ENCODE results near the gene SPATA7.

Gene SPATA7

DNA sequence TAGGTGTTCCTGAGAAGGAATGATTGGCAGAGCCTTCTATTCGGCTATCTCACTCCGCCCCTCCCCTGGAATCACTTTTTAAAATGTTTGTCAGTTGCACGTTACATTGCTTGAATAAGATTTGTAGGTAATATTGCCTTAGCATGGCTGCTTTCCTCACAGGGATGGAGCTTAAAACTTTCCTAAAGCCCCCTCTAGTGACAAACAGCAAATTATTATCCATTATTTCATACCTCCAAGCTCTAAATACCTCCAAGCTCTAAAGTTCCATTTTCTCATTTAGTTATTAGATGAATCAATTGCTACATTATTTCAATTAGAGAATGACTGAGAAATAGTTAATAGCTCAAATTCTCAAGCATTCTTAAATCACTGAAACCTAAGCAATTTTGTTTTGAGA is 5.1 kb upstream of the SPATA7 start:
- TF ChIP-seq GATA3 (IDR thresholded peaks at IDR 0.05; ENCODE audit: low read depth, low read length) (no peak), GATA2 (IDR thresholded peaks at IDR 0.05; ENCODE audit: low read depth, low read length) (no peak)

DNA sequence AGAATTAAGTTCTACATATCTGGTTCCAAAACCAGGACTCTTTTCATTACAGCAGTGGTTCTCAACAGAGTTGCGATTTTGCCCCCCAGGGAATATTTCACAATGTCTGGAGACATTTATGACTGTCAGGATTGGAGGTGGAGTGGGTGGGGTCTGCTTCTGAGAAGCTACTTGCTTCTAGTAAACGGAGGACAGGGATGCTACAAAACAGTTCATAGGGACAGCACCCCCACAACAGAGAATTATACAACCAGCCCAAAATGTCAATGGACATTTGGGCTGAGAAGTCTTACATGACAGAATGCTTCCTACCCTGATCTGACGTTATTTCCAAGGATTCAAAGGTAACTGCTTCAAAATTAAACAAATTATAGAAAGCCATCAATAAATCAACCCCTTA is 739 bp upstream of the SPATA7 start:
- TF ChIP-seq GATA2 (IDR thresholded peaks at IDR 0.05; ENCODE audit: low read depth, low read length) (no peak), GATA3 (IDR thresholded peaks at IDR 0.05; ENCODE audit: low read depth, low read length) (no peak)

DNA sequence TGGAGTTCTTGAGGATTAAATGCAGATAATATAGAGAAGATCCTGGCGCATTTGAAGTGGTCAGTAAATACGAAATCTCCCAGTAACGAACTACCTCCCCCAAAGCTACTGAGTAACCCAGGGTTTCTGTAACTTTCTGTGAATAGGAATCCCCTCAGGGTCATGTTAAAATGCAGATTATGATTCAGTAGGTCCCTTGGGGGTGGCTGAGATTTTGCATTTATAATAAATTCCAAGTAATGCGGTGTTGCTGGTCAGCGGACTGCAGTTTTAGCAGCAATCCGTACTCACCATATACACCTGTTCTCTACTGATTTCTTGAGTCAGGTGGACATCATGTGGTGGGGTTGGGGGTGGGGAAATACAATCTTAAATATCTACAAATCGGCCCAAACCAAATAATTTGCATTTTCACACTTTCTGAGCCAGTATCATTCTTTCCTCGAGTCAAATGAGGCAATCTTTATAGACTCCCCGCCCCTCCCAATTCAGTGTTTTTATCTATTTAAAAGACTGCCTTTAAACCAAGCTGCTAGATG is 868 bp downstream of the SPATA7 start:
- TF ChIP-seq GATA2 (IDR thresholded peaks at IDR 0.05; ENCODE audit: low read depth, low read length), result no peak
- TF ChIP-seq GATA3 (IDR thresholded peaks at IDR 0.05; ENCODE audit: low read depth, low read length), result no peak

DNA sequence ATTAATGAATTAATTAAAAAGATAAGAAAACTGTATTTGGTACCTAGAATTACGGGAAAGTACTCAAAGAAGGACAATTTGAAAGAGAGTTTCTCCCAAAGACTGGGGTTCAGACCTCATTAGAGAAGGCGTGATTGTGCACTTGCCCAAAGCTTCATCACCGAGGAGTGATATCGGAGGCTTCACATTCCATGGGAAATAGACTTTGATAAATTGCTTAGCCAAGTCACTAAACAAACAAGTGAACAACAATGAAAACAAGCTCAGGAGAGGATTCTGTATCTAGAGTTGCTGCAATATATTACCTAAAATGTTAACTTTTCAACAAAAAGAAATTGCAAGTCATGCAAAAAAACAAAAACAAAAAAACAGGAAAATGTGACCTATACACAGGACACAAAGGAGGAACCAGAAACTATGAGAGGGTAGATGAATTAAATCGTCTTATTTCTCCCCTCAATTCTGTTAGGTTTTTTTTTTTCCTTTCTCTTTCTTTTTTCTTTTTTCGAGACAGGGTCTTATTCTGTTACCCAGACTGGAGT is 3.4 kb downstream of the SPATA7 start:
- TF ChIP-seq GATA2 (IDR thresholded peaks at IDR 0.05; ENCODE audit: low read depth, low read length) (no peak), GATA3 (IDR thresholded peaks at IDR 0.05; ENCODE audit: low read depth, low read length) (no peak)

DNA sequence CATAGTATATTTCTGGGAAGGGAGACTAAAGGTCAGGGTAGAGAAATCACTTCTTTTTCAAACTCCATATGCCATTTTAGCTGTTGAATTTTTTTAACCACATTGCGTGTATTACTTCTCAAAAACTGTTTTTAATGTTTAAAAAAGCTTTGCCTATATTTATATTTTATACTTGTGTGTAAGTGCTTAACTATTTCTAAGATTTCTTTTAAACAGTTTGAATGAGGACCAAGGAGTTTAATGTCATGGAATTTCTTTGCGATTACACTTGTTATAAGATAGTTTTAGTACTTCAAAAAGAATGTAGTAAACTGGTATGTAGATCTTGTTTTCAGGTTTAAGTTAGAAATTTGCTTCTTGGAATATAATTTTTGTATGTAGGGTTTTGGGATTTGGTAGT is 7.2 kb downstream of the SPATA7 start:
- TF ChIP-seq GATA3 (IDR thresholded peaks at IDR 0.05; ENCODE audit: low read depth, low read length) (no peak), GATA2 (IDR thresholded peaks at IDR 0.05; ENCODE audit: low read depth, low read length) (no peak)

DNA sequence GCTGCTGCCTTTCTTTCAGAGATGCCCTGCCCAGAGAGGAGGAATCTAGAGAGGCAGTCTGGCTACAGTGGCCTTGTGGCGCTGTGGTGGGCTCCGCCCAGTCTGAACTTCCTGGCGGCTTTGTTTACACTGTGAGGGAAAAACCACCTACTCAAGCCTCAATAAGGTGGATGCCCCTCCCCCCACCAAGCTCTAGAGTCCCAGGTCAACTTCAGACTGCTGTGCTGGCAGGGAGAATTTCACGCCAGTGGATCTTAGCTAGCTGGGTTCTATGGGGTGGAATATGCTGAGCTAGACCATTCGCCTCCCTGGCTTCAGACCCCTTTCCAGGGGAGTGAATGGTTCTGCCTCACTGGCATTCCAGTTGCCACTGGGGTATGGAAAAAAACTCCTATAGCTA is 25.6 kb downstream of the SPATA7 start:
- TF ChIP-seq GATA2 (IDR thresholded peaks at IDR 0.05; ENCODE audit: low read depth, low read length) (no peak), GATA3 (IDR thresholded peaks at IDR 0.05; ENCODE audit: low read depth, low read length) (no peak)

DNA sequence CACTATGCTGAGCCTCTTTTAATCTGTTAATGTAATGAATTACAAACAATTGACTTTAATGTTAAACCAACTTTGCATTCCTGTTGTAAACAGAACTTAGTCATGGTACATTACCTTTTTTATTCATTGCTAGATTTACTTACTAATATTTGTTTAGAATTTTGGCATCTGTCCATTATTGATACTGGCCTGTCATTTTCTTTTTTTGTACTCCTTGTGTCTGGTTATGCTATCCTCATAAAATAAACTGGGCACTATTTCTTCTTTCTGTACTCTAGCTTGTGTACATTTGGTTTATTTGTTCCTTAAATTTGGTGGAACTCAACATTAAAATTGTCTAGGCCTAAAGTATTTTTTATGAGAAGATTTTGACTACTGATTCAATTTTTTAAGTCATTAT is 32.1 kb downstream of the SPATA7 start:
- TF ChIP-seq GATA2 (IDR thresholded peaks at IDR 0.05; ENCODE audit: low read depth, low read length) (no peak), GATA3 (IDR thresholded peaks at IDR 0.05; ENCODE audit: low read depth, low read length) (no peak)

DNA sequence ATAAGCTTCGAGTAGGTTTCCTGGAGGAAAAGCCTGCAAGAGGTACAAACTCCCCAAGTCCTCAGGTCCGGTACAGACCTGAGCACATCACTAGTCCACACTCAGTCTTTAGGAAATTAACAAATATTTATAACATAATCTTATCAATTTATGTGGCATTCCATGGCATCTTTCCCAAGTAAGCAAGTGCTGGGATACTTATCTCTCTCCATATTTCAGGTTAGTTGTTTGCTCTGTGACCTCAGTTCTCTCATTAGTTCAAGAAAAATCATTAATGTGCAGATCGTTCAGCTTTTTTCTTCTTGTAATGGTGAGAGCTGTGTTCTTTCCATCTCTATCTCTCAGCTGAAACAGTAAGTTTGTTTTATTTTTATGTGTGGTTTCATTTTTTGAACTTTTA is 34.7 kb downstream of the SPATA7 start:
- TF ChIP-seq GATA2 (IDR thresholded peaks at IDR 0.05; ENCODE audit: low read depth, low read length) (no peak), GATA3 (IDR thresholded peaks at IDR 0.05; ENCODE audit: low read depth, low read length) (no peak)

DNA sequence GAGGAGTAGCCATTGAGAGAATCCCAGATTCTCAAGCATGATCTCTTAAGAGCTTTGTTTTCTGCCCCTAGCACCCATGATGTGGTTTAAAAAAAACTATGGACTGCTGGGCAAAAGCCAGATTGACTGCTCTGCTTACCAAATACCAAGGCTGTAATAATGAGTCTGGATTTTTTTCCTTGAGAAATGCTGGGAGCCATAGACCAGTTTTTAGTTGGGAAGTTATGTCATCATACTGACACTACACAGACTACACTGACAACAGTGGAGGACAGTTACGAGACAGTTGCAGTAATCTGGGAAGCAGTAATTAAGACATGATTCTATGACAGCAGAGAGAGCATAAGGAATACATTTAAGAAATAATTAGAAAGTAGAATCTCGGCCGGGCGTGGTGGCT is 35.8 kb downstream of the SPATA7 start:
- TF ChIP-seq GATA3 (IDR thresholded peaks at IDR 0.05; ENCODE audit: low read depth, low read length) (no peak), GATA2 (IDR thresholded peaks at IDR 0.05; ENCODE audit: low read depth, low read length) (no peak)

DNA sequence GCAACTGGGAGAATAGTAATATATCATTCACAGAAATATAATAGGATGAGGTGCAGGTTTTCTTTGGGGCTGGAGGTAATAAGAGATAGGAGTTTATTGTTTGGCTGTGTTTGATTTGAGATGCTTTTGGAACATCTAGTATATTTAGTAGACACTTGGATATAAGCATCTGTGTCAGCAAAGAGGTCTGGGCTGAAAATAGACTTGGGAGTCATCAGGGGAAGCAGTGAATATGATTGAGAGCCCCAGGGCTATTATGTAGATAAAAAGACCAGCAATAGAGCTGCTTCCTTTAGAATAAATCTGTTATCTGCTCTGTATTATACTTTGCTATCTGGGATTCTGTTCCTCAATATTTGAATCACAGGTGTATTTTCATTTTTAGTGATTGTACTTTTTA is 36.6 kb downstream of the SPATA7 start:
- no peak for TF ChIP-seq GATA2 (IDR thresholded peaks at IDR 0.05; ENCODE audit: low read depth, low read length)
- no peak for TF ChIP-seq GATA3 (IDR thresholded peaks at IDR 0.05; ENCODE audit: low read depth, low read length)

DNA sequence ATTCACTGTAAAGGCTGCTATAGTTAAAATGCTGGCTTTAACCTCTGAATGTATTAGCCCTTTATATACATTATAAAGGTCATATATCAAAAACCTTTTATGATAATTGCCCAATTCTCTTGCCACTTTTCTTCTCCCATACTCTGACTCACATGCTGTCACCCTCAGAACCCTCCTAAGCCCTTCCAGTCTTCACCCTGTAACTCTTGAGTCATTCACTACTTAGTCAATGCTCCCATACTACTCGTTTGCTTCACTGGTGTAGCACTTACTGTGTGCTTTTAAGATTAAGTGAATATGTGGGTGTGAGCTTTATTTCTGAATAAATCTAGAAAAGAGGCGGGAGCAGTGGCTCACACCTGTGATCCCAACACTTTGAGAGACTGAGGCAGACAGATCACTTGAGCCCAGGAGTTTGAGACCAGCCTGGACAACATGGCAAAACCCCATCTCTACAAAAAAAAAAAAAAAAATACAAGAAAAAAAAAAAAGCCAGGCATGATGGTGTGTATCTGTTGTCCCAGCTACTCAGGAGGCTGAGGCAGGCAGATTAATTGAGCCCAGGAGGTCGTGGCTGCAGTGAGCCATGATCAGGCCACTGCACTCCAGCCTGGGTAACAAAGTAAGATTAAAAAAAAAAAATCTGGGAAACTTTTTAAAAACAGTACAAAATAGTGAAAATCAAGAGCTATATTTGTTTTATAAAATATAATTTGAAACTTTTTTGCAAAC is 37.6 kb downstream of the SPATA7 start:
- TF ChIP-seq GATA2 (IDR thresholded peaks at IDR 0.05; ENCODE audit: low read depth, low read length) (no peak), GATA3 (IDR thresholded peaks at IDR 0.05; ENCODE audit: low read depth, low read length) (no peak)

DNA sequence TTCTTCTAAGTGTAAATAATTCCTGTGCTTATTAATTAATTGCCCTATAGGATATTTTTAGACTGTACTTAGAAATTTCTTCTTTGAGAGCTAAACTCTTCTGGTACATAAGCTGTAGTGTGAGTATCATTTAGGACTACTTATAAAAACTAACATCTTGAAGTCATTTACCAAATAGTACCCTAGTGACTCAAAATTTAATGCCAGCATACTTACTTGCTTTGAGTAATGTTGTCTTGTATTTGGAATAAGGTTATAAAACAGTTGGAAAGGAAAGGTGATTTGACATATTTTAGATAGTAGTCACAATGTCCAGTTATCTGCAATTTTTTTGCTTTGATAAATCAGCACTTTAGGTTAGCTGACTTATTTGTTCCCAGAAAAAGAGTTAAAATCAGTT is 39.1 kb downstream of the SPATA7 start:
- no peak for TF ChIP-seq GATA3 (IDR thresholded peaks at IDR 0.05; ENCODE audit: low read depth, low read length)
- no peak for TF ChIP-seq GATA2 (IDR thresholded peaks at IDR 0.05; ENCODE audit: low read depth, low read length)

DNA sequence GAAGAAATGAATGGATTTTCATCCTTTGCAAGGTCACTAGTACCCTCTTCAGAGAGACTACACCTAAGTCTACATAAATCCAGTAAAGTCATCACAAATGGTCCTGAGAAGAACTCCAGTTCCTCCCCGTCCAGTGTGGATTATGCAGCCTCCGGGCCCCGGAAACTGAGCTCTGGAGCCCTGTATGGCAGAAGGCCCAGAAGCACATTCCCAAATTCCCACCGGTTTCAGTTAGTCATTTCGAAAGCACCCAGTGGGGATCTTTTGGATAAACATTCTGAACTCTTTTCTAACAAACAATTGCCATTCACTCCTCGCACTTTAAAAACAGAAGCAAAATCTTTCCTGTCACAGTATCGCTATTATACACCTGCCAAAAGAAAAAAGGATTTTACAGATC is 40.8 kb downstream of the SPATA7 start:
- TF ChIP-seq GATA3 (IDR thresholded peaks at IDR 0.05; ENCODE audit: low read depth, low read length) (no peak), GATA2 (IDR thresholded peaks at IDR 0.05; ENCODE audit: low read depth, low read length) (no peak)

DNA sequence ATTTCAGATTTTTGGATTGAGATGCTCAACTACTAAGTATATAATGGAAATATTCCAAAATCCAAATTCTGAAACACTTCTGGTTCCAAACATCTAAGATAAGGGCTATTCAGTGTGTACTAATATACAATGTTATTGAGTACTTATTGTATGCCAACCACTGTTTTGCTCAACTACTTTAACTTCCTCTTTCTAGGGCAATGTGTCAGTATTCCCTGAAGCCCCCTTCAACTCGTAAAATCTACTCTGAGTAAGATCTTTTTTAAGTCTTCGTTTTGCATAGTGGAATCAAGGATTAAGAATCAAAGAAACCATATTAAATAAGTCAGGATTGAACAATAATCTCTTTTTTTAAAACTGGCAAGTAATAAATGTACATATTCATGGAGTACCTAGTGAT is 45.5 kb downstream of the SPATA7 start:
- TF ChIP-seq GATA2 (IDR thresholded peaks at IDR 0.05; ENCODE audit: low read depth, low read length) (no peak), GATA3 (IDR thresholded peaks at IDR 0.05; ENCODE audit: low read depth, low read length) (no peak)

DNA sequence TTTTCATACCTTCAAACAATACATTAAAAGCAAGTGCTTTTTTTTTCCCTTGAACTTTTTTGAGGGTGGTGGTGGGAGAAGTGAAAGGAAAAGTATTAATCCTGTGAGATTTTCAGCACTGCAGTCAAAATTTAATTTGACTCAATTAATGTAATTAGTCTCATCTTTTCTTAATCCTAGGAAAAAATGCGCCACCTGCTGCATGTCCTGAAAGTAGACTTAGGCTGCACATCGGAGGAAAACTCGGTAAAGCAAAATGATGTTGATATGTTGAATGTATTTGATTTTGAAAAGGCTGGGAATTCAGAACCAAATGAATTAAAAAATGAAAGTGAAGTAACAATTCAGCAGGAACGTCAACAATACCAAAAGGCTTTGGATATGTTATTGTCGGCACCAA is 52.2 kb downstream of the SPATA7 start:
- TF ChIP-seq GATA2 (IDR thresholded peaks at IDR 0.05; ENCODE audit: low read depth, low read length), result no peak
- no peak for TF ChIP-seq GATA3 (IDR thresholded peaks at IDR 0.05; ENCODE audit: low read depth, low read length)
